K562 (cell line): ENCODE measurements around the gene KARS1. TPM values are rescaled to one million over a fixed set of nuclear protein-coding genes. Genes with fewer than 3 reads are reported as not detected.

Experiments
- ATF7 ChIP-seq: fragments of 450-650 bp; IDR thresholded peaks from 2 replicates; pipeline ENCODE4 v1.7.1; 2014; ENCODE audit warnings: mild to moderate bottlenecking, moderate library complexity
- ETV1 ChIP-seq: fragments of 450-650 bp; conservative IDR thresholded peaks from 2 replicates; pipeline ENCODE4 v1.6.1; 2016; ENCODE audit warnings: missing genetic modification characterization, control low read depth, low read depth, missing compliant biosample characterization
- FOXK1 ChIP-seq: sonication (generic); formaldehyde crosslinking; IDR thresholded peaks from 2 replicates; pipeline ENCODE4 v1.8.0; 2022; ENCODE audit warnings: missing genetic modification reagents, mild to moderate bottlenecking, borderline replicate concordance
- KDM2B ChIP-seq: fragments of 250-450 bp; sonication (Bioruptor Pico); IDR thresholded peaks from 2 replicates; pipeline ENCODE4 v1.8.0; 2021; ENCODE audit warnings: mild to moderate bottlenecking, moderate library complexity
- MAZ ChIP-seq, 2 experiments: fragments of 450-650 bp in 1 of 2; sonication (generic) in 1 of 2; formaldehyde crosslinking; IDR thresholded peaks in 1 of 2; conservative IDR thresholded peaks in 1 of 2; 2 replicates each; pipeline versions ENCODE4 v1.4.0 to v1.5.0; 2020; ENCODE audit warnings: mild to moderate bottlenecking in 1 of 2, missing genetic modification reagents in 1 of 2
- NCOA2 ChIP-seq, 2 experiments: fragments of 450-650 bp; IDR thresholded peaks; 2 replicates each; pipeline ENCODE4 v1.6.1; 2018; ENCODE audit warnings: mild to moderate bottlenecking in 2 of 2, moderate library complexity in 1 of 2; ENCODE audit not compliant: partially characterized antibody in 2 of 2
- NCOR1 ChIP-seq: fragments of 450-650 bp; IDR thresholded peaks from 2 replicates; pipeline ENCODE4 v1.6.1; 2016; ENCODE audit warnings: mild to moderate bottlenecking, moderate library complexity
- NUFIP1 ChIP-seq: fragments of 450-650 bp; IDR thresholded peaks from 2 replicates; pipeline ENCODE4 v1.6.1; 2018; ENCODE audit not compliant: partially characterized antibody
- SIN3A ChIP-seq, 2 experiments: fragments of 150-350 bp in 1 of 2; IDR thresholded peaks; 2 replicates each; pipeline ENCODE4 v1.6.1; 2011 to 2016; ENCODE audit warnings: borderline replicate concordance in 2 of 2, low read depth in 2 of 2, low read length in 2 of 2, mild to moderate bottlenecking in 2 of 2, moderate library complexity in 2 of 2; ENCODE audit not compliant: control insufficient read depth in 1 of 2
- SP2 ChIP-seq: IDR thresholded peaks from 2 replicates; pipeline ENCODE4 v1.6.1; 2011; ENCODE audit warnings: mild to moderate bottlenecking, low read depth, low read length, moderate library complexity; ENCODE audit not compliant: poor library complexity, severe bottlenecking; ENCODE audit errors: extremely low read depth
- TSC22D4 ChIP-seq: fragments of 450-650 bp; IDR thresholded peaks from 2 replicates; pipeline ENCODE4 v1.6.1; 2016; ENCODE audit warnings: missing genetic modification characterization, missing biosample characterization, control low read depth
- ZBTB33 ChIP-seq: sonication (generic); formaldehyde crosslinking; IDR thresholded peaks from 2 replicates; pipeline ENCODE4 v1.8.1; 2023; ENCODE audit warnings: mild to moderate bottlenecking, missing genetic modification reagents
- ZC3H8 ChIP-seq: fragments of 450-650 bp; IDR thresholded peaks from 2 replicates; pipeline ENCODE4 v1.6.1; 2017
- ZNF134 ChIP-seq: fragments of 250-450 bp; sonication (Bioruptor Pico); conservative IDR thresholded peaks from 2 replicates; pipeline ENCODE4 v1.4.0; 2020
- ZNF408 ChIP-seq: fragments of 250-450 bp; sonication (Bioruptor Pico); IDR thresholded peaks from 2 replicates; pipeline ENCODE4 v1.4.0; 2020; ENCODE audit warnings: low read depth, mild to moderate bottlenecking, moderate library complexity
- ZNF592 ChIP-seq: fragments of 450-650 bp; IDR thresholded peaks from 2 replicates; pipeline ENCODE4 v1.6.1; 2017; ENCODE audit warnings: antibody characterized with exemption, mild to moderate bottlenecking
- polyA plus RNA-seq, 8 experiments: library from polyadenylated mRNA; depleted of rRNA in 4 of 8; stranded (reverse) in 5 of 8; unstranded in 3 of 8; fragments of >200 nt; fragmentation: Nextera tagmentation in 2 of 8; fragmentation: Illumina TruSeq in 1 of 8; extraction: Ambion mirVana in 2 of 8; extraction: Trizol in 1 of 8; gene quantifications; 2 replicates each; pipeline versions ENCODE4 v1.2.1 to v1.2.3, GENCODE V29; 2011 to 2014; ENCODE audit warnings: inconsistent platforms in 1 of 8, missing spikeins in 1 of 8
- total RNA-seq, 7 experiments: library from RNA; depleted of rRNA in 6 of 7; stranded (reverse); fragments of >200 nt in 6 of 7; fragmentation: Illumina TruSeq in 2 of 7; extraction: Trizol in 2 of 7; gene quantifications; 2 replicates each; pipeline versions ENCODE4 v1.2.1 to v1.2.3, GENCODE V29; 2011 to 2021; ENCODE audit warnings: low replicate concordance in 1 of 7
- TF ChIP-seq, protein P1 (sequence below): fragments of 450-650 bp; IDR thresholded peaks from 2 replicates; pipeline ENCODE4 v1.7.0; 2016; ENCODE audit warnings: borderline replicate concordance

The KARS1 gene
- total and polyA plus RNA-seq, 9 of the 15 experiments (the other 6 are each of a cell fraction or from before 2014, with no cell fraction given), result 223 to 386 (median 304) TPM

DNA sequence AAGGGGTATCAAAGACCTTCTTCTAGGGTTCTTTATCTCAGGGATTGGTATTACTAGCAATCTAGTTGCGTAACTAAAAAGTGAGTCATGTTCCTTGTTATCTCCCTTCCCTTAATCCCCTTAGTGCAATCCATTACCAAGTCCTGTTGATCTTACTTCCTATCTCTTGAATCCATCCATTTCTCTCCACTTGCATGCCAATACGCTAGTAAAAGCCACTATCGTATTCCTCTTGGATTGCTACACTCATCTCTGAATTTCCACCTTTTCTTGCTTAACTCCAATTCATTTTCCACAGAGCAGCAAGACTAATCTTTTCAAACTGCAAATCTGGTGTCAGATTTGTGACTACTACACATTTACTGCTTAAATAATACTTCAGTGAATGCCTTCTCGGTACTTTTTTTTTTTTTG is 22.5 kb downstream of the KARS1 start (continued):
- TF ChIP-seq ZBTB33 (CRISPR knock-in tag), result no peak
- TF ChIP-seq KDM2B, result no peak
- TF ChIP-seq SIN3A (IDR thresholded peaks at IDR 0.05; ENCODE audit: borderline replicate concordance in 2 of 2, control insufficient read depth in 1 of 2, low read depth in 2 of 2, low read length in 2 of 2), result no peak
- peak; percentile 72 for TF ChIP-seq NCOR1
- TF ChIP-seq SP2, result no peak
- TF ChIP-seq ZNF408 (CRISPR knock-in tag), result no peak
- TF ChIP-seq MAZ (CRISPR knock-in tag; conservative IDR thresholded peaks at IDR 0.05 in 1 of 2, IDR thresholded peaks at IDR 0.05 in 1 of 2), result no peak
- no peak for TF ChIP-seq NUFIP1
- TF ChIP-seq TSC22D4 (tag), result no peak
- TF ChIP-seq ZNF592, result no peak
- TF ChIP-seq, protein P1, sequence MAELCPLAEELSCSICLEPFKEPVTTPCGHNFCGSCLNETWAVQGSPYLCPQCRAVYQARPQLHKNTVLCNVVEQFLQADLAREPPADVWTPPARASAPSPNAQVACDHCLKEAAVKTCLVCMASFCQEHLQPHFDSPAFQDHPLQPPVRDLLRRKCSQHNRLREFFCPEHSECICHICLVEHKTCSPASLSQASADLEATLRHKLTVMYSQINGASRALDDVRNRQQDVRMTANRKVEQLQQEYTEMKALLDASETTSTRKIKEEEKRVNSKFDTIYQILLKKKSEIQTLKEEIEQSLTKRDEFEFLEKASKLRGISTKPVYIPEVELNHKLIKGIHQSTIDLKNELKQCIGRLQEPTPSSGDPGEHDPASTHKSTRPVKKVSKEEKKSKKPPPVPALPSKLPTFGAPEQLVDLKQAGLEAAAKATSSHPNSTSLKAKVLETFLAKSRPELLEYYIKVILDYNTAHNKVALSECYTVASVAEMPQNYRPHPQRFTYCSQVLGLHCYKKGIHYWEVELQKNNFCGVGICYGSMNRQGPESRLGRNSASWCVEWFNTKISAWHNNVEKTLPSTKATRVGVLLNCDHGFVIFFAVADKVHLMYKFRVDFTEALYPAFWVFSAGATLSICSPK, result no peak
- TF ChIP-seq NCOA2 (IDR thresholded peaks at IDR 0.05; ENCODE audit: partially characterized antibody in 2 of 2), result peak; percentile 17 to 65
- no peak for TF ChIP-seq ZNF134 (CRISPR knock-in tag)
- peak; percentile 75 for TF ChIP-seq ATF7
- peak; percentile 60; the same call in 1 of the 2 replicates for TF ChIP-seq ETV1
- no peak for TF ChIP-seq FOXK1
- no peak for TF ChIP-seq ZC3H8
